ENCODE data around the gene CST6.

DNA sequence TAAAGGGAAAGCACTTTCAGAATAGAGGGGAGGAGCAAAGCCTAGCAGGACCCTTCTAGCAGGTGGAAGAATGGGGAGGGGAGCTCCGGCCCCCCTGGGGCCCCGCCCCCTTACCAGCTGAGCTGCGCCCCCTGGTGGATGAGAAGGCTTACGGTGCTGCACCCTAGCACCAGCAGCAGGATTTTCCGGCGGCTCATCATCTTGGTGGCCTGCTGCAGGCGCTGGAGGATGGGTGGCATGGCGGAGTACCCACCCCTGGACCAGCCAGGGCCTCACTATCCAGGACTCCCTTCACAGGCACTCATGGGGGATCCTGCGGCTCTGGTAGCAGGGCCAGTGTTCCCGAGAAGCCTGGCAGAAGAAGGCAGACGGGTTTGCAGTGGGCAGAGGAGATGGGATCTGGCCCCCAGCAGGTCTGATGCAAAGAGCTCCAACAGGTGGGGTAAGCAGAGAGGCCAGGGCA lies 33.4 kb downstream of the CST6 start:
- no peak for TF ChIP-seq EZH2 (IDR thresholded peaks at IDR 0.05; ENCODE audit: borderline replicate concordance, low read depth, low read length, severe bottlenecking)
- TF ChIP-seq, protein P1, sequence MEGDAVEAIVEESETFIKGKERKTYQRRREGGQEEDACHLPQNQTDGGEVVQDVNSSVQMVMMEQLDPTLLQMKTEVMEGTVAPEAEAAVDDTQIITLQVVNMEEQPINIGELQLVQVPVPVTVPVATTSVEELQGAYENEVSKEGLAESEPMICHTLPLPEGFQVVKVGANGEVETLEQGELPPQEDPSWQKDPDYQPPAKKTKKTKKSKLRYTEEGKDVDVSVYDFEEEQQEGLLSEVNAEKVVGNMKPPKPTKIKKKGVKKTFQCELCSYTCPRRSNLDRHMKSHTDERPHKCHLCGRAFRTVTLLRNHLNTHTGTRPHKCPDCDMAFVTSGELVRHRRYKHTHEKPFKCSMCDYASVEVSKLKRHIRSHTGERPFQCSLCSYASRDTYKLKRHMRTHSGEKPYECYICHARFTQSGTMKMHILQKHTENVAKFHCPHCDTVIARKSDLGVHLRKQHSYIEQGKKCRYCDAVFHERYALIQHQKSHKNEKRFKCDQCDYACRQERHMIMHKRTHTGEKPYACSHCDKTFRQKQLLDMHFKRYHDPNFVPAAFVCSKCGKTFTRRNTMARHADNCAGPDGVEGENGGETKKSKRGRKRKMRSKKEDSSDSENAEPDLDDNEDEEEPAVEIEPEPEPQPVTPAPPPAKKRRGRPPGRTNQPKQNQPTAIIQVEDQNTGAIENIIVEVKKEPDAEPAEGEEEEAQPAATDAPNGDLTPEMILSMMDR (IDR thresholded peaks at IDR 0.05; ENCODE audit: extremely low read depth in 1 of 2, insufficient read depth in 1 of 2, low read depth in 1 of 2, low read length in 2 of 2) = peak; percentile 91 to 98
